HG02759 (cell line): ENCODE data around the gene SLC24A3.

Experiments
- ATAC-seq: cut with Tn5 transposase; IDR thresholded peaks from one replicate; pipeline ENCODE4 v1.9.1; 2021; ENCODE audit warnings: mild to moderate bottlenecking, moderate library complexity; ENCODE audit not compliant: unreplicated experiment

The SLC24A3 gene

DNA sequence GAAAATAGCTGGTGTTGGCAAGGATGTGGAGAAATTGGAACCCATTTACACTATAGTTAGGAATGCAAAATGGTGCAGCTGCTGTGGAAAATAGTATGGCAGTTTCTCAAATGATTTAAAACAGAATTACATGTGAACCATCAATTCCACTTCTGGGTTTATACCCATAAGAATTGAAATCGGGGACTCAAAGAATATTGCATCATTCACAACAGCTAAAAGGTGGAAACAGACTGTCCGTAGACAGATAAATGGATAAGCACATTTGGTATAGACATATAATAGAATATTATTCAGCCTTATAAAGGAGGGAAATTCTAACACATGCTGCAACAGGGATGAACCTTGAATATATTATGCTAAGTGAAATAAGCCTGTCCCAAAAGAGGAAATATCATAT is 355.7 kb downstream of the SLC24A3 start:
- ATAC-seq: no peak

DNA sequence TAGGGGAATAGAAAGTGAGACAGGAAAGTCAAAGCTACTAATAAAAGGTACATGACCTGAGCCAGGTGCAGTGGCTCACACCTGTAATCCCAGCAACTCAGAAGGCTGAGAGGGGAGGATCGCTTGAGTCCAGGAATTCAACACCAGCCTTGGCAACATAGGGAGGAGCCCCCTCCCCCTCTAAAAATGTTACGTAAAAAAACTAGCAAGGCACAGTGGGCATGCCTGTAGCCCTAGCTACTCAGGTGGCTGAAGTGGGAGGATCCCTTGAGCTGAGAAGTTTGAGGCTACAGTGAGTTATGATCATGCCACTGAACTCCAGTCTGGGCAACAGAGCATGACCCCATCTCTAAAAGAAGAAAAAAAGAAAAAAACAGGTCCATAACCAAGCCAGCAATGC is 359.6 kb downstream of the SLC24A3 start:
- no peak for ATAC-seq

DNA sequence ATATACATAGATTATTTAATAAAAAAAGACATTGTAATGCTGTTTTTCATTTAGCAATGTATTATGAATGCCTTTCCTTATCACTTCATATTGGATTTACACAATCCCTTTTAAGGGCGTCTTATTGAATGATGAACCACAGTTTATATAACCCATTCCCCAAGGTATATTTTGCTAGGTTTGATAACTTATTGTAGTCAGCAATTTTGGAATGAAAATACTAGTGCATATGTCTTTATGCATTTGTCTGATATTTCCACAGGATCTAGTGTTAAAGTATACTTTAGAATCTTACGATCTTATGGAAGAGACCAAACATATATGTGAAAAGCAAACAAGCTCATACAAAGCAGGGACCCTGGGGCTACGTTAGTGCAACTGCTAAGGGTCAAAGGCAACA is 365.2 kb downstream of the SLC24A3 start:
- no peak for ATAC-seq

DNA sequence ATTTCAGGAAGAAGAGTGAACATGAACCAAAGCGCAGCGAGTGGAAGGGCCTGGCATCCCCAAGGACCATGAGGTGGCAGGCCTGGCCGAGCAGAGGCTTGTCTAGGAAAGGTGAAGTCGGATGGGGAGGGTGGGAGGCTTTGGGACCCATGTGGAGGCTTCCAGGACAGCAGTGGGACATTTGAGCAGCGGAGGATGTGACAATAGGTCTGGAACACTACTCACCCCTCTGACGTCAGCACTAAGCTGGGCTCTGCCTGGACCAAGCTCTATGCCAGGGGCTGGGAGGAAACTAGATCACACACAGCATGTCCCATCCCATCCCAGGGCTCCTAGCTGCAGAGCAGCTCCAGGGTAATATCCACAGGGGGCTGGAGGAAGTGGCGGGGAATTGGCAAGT is 370.3 kb downstream of the SLC24A3 start:
- no peak for ATAC-seq

DNA sequence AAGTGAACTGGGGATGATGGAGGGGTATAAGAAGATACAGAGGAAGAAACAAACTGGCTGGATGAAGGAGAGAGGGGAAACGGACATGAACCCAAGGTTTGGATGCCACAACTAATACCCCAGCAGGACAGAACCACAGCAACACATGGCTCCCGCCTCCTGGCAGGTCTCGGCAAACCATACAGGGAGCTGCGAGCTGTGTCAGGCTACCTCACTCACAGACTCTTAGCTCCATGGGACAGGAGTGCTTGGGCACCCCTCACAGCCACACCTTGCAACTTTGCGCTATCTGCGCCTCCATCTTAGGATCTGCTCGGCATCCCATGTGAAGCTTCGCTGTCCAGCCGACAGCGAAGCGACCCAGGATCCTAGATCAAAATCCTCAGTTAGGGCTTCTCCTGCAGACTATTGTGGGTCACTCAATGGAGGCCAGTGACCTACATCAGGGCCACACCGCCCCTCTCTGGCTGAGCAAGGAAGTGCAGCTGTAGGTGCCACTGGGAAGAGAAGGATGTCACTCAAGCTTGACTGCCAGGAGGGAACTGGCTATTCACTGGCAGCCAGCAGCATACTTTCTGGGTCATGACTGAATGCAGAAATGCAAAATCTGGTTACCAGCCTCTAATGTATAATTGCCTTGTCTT is 371.2 kb downstream of the SLC24A3 start:
- ATAC-seq: no peak

DNA sequence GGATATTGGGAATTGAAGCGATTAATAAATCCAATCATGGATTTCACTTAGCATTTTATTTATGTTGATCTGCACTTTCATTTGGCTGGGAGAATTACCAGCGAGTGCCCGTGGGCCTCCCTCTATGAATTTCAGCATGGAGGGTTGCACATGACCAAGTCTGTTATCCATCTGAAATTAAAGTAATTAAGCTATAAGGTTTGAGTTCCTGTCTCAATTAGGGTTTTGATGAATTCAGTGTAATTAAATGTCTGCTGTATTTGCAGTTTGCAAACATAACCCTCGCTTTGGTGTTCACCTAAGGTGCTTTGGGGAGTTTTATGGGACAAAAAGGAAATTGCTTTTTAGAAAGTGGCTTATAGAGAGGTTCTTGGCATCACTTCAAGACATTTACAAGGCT is 375.8 kb downstream of the SLC24A3 start:
- ATAC-seq: no peak

DNA sequence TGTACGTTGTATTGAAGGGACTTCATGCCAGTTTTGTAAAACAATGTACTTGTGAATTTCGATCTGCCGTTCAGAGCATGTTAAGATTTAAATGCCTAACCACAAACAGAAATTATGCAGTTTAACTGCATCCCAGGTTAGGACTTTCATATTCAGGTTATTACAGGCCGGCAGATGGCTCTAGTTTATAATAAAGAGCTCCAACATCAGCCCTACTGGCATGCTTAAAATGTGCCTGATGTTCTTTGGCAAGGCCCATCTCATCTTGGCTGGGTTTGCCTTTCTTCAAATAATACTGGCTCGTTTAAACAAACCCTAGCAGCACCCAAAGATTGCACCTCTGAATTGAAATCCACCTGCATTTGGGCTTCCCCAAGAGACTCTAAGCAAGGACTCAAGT is 376.3 kb downstream of the SLC24A3 start:
- no peak for ATAC-seq

DNA sequence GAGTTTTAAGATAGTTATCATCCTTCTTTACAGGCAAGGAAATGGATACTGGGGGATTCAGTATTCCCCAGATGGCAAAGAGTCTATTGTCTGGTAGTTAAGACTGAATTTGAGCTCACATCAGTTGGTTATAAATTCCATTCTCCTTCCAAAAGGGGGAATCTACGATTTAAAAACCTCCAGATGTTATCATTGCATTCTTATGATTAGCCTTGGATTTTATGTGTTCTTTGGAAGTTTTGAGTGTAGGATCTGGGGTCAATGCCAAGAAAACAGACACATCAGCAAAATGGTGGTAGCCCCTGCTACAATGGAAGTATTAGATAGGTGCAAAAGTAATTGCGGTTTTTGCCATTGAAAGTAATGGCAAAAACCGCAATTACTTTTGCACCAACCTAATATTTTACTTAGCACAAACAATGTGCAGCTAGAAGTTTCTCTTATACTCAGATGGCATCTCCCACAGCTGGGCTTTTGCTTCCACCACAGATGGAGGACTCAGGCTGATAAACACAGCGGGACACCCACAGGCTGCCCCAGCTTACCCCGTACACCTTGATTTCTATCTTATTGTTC is 377.4 kb downstream of the SLC24A3 start:
- ATAC-seq: no peak

DNA sequence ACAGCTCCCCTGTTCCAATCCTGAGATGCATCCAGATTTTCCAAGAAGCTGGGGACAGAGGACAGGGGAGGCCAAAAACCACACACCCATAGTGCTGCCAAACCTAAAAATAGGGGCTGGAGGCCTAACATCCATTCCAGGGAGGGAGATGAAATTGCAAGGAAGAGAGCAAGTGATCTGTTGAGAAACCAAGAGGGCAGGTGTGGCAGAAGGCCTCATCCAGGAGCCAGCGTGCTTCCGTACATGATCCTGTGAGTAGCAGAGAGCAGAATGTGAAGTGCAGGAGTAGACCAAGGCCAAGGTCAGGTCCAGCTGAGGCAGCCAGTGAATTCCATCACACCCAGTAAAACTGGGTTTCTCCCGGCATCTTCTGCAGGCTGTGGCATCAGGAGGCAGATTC is 377.9 kb downstream of the SLC24A3 start:
- no peak for ATAC-seq

DNA sequence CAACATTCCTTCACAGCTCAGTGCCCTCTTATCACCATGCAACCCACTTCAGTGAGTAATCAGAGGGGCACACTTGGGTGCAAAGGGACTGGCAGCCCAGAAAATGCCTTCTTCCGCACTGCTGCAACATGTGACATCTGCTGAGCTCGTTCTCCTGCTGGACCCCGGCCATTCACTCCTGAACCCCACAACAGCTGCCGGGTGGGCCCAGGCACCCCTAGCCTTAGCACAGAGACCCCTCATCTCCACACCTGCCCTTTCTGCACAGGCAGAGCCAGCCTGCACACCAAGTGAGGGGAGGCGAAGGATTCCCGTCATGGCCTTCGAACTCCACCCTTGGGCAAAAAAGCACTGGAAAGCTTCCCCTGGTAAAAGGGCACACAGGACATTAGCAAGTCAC is 381.3 kb downstream of the SLC24A3 start:
- ATAC-seq: no peak

DNA sequence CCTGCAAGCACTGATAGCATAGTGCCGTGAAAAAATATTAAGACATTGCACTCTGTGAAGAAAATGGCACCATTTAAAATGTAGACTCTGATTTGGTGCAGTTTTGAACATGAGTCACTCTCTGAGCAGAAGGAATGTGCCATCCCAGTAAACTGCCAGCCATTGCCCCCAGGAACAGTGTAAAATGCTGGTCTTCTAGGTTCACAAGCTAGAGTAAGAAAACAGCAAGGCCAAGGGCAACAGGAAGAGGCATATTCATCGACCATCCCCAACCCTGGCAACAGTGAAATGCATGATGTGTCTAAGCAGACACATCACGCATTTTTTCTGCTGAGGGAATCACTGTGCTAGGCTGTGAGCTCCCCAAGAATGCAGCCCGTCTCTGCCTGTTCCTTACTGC is 382.5 kb downstream of the SLC24A3 start:
- no peak for ATAC-seq

DNA sequence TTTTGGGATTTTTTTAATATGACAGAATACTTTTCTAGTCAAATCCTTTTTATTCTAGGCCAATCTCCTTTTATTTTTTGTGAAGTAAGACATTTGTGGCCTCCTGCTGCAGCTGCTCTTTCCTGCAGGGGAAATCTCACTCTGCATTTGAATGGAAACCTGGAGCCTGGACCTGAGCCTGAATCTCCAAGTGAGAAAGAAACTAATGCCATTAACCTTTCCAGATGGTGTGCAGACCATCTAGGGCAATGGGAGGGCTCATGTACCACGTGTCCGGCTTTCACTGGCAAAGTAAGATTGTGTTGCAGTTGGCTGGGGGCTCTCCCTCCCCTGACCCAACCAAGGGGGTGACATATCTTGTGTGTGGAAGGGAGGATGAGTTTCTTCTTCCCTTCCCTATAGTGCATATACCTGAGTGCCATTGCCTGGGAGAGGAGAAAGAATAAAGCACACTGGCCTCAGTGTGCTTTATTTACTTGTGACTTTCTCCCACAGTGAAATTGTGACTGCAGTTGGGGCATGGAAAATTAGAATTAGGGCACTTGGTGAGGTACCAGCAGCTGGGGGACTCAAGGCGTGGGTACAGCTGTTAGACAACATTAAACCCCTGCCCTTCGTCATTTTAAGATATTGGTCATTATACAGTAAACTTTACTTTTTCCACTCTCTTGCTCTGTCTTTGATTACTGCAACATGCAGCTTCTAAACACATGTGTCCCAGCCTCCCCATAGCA is 385.8 kb downstream of the SLC24A3 start:
- no peak for ATAC-seq

DNA sequence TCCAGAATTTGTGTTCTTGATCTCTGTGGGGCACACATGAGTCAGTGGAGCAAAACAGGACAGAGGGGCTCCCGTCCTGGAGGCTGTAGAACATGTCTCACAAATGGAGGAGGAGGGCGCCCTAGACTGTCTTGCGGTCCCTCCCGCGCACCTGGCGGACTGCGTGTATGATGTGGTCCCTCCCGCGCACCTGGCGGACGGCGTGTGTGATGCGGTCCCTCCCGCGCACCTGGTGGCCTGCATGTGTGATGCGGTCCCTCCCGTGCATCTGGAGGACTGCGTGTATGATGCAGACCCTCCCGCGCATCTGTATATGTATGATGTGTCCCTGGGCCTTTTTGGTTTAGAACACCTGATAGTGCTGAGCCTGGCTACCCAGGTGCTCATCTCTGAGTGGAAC is 386.8 kb downstream of the SLC24A3 start:
- ATAC-seq: no peak

DNA sequence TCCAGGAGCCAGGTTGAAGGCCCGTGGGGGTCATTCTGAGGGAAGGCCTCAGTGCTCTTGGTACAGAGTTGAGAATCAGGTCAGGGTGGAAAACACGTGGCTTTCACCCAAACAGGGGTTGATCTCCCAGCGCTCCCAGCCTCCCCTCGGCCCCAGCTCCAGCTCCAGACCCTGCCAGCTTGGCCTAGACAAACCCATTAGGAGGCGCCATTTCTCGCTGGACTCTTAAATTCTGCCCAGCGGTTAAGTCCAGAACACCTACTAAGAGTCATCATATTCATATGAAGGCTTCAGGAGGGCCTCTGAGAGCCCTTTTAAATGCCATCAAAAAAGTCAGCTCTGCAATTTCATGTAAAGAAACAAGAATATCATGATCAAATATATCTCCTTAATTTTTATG is 387.6 kb downstream of the SLC24A3 start:
- ATAC-seq: no peak

DNA sequence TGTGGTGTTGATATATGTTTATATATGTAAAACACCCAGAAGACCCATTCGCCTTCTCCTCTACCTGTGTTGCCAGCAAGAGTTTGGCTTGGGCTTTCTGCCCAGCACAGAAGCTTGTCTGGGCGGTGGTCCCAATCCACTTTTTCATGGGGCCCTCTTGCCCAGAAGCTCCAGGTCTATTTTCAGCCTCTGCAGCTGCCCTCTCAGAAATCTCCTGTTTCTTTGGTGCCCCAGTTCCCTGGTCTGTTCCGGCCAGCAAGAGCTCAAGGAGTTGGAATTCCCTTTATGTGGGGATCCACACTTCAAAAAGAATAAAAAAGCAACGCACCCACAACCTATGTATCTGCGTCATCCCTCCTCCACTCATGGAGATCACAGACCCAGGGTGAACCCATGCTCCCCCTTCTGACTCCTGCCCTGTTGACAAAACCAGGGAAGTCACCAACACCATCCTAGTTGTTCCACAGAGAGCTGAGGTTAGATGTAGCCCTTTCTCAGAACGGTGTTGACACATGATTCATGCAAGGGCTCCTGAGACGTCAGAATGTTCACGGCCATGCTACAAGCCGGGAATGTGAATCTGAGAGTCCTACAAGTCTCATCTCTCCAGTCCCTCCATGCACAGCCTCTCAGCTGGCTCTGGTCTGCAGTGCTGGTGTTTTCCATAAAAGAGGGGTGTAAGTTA is 388.8 kb downstream of the SLC24A3 start:
- ATAC-seq: no peak

DNA sequence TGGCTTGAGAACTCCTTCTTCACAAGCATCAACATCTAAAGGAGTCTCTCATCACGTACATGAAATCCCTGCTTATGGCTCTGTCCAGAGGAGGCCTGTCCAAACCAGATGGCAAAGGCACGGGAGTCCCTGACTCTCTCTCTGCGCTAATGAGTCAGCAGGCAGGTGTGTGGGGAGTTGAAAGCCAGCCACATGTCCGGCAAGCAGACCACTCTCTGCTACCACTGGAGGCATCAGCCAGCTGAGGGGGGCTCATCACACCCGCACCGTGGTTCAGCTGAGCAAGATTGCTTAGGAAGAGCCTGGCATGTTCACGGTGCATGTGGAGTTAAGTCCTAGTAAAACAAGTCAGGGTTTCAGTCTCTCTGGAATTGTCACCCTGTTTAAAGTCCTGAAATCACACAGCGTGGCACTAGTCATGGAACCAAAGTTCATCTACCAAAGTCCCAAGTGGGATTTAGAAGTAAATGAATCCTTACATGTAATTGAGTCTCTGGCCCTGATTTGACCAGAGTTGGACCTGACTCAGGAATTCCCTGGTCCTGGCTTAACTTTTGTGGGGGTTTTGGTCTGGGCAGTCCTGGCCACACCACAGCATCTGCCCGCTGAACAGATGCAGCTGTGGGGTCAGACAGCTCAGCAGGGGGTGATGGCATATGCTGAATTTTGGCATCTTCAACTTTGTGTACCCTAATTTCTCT is 390.4 kb downstream of the SLC24A3 start:
- no peak for ATAC-seq

DNA sequence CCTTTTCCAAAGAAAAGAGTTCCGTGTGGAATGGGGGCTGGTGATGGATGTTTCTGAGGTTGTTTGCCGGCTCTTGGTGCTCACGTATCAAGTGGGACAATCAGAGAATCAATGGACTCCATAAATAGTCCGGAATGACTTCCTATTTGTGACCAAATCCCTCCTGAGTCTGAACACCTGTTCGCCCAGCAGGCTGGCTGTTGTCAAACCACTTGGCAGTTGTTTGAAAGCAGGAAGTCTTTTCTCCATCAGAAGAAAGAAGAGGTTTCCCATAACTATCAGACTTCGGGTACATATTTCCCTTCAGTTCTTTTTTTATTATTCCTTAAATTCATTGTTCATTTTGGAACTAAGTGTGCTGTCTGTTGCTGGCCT is 390.9 kb downstream of the SLC24A3 start:
- ATAC-seq: no peak

DNA sequence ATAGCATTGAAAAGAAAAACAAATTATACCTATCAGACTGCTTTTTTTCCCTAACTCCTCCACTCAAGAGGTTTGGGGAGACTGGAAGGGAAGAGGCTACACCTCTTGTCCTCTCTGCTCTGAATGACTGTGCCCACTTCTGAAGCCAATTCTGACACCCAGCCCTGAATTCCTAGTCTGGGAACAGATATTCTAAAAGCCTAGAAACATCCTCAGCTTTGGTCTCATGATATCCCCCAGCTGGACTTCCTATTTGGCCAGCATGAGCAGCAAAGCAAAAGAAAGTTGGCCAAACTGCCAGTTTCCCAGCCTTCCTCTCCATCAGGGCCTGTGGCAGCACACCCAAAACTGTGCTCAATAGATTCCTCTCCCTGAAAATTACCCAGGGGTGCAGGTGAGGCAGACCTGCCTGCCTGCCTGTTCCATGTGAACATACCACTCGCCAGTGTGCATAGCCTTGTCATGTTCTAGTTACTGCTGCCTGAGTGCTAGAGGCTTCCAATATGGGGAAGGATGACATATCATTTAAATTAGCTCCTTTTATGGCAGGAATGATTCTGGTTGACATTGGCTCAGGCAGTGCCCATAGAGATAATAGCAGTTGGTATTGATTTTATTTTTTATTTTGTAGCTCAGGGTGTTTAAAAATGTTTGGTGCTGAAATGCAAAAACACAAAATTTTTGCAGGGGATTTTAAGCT is 393.5 kb downstream of the SLC24A3 start:
- ATAC-seq: no peak

DNA sequence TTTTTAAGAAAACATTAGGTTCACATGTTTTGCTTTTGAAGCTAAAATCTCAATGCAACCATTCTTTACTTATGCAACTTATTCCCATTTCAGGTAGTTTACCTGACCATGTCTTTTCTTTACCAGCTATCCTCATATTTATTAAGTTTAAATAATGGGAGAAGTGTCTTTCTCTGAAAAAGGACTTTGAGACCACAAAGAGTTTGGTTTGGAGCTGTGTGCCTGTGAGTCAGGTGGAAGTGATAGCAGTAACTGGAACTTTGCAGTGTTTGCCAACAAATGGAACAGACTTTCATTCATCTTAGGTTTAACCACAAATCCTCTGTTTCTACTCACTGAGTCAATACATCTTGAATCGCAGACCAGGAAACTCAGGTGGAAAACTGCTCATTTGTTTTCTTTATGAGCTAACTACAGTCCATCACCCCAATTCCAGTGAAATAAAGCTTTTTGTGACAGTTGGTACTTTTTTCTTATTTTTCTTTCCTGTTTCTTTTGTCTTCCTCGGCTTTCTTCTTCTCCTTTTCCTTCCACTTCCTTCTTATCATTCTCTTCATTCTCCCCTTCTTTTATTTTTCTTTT is 397.3 kb downstream of the SLC24A3 start:
- no peak for ATAC-seq

DNA sequence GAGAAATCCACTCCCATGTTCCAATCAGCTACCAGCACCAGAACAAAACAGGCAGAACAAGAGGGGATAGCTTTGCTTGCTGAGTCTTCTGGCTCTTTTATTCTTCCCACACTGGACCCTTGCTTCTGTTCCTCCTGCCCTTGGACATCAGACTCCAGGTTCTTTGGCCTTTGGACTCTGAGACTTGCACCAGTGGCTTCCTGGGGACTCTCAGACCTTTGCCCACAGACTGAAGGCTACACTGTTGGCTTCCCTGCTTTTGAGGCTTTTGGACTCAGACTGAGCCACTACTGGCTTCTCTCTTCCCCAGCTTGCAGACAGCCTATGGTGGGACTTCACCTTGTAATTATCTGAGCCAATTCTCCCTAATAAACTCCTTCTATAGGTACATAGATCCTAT is 403.2 kb downstream of the SLC24A3 start:
- ATAC-seq: no peak
